Subcutaneous adipose tissue (tissue), 4 donors: Measurements from ENCODE around the gene SMIM24. TPM values are rescaled to one million over a fixed set of nuclear protein-coding genes. Genes with fewer than 3 reads are reported as not detected.

Experiments used
- CTCF ChIP-seq: fragments of 450-650 bp; IDR thresholded peaks from one replicate; pipeline ENCODE4 v1.5.1; 2016; ENCODE audit warnings: low read depth, mild to moderate bottlenecking, control low read depth, antibody characterized with exemption, moderate library complexity
- total RNA-seq, 4 donors: library from RNA; depleted of rRNA; stranded (reverse); fragments of >200 nt; gene quantifications; one replicate each; pipeline ENCODE4 v1.1.0, GENCODE V29; 2016

The SMIM24 gene
- total RNA-seq, 4 donors from 2014 or later: not detected

DNA sequence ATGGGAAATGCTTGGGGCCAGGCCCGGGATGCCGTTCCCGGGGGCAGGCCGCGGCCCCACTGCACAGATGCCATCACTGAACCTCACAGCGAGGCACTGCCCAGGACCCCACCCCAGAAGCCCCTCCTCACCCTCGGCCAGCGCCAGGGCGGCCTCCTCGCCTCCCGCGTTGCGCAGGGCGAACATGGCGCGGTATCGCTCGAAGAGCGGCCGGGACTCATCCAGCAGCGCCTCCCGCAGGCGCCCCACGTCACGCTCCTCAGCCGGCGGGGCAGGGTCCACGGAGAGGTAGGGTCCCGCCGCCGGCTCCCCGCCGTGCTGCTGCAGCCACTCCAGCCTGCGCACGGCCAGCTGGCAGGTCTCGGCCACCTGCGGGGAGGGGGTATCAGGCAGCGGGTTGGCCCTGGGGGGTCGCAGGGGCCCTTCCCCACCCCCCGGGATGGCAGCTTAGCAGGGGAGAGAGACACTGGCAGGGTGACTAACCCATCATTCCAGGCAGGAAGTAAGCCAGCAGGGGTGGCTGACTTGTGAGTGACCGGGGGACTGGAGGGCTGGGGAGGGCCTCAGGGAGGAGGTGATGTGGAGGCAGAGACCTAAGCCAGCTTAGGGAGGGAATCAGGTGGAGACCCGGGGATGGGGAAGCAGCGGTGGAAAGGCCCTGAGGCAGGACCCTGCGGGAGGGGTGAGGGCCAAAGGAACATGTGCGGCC, 12.0 kb upstream of the SMIM24 start:
- no peak for TF ChIP-seq CTCF

DNA sequence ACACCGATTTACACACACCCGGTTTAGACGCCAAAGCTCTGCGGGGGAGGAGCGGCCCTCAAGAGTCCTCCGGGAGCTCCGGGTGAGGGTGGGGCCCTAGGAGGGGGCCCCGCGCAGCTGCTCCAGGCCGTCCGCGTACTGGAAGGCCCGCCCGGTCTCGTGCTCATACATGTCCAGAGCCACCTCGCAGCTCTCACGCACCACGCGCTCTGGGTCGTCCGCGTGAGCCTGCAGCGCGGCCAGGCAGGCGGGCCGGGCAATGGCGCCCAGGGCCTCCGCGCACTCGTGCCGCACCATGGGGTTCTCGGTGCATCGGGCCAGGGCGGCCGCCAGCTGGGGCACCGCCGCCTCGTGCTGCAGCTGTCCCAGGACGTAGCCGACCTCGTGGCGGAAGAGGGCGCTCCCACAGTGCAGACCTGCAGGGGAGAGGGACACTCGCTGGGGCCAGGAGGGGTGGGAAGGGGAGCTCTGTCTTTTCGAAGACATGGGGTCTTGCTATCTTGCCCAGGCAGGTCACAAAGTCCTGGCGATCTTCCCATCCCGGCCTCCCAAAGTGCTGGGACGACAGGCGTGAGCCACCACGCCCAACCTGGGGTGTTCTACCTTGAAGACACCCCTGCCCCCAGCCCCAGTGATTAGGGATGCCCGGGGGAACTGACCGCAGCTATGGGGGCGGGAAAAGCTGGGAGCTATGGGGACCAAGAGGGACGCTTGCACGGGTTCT, 11.2 kb upstream of the SMIM24 start:
- TF ChIP-seq CTCF: no peak

- TF ChIP-seq CTCF: no peak
Measured at GRCh38 chr19:3483226-3483628, 2.9 kb upstream of the SMIM24 start, which contains the start of gene SMIM44. Gene SMIM44, minus strand, starts transcription at chr19:3483441. Its CDS starts 38 bp downstream, at chr19:3483403.

GRCh38 chr19:3482507-3483225, 2.3 kb upstream of the SMIM24 start:
- TF ChIP-seq CTCF: no peak

DNA sequence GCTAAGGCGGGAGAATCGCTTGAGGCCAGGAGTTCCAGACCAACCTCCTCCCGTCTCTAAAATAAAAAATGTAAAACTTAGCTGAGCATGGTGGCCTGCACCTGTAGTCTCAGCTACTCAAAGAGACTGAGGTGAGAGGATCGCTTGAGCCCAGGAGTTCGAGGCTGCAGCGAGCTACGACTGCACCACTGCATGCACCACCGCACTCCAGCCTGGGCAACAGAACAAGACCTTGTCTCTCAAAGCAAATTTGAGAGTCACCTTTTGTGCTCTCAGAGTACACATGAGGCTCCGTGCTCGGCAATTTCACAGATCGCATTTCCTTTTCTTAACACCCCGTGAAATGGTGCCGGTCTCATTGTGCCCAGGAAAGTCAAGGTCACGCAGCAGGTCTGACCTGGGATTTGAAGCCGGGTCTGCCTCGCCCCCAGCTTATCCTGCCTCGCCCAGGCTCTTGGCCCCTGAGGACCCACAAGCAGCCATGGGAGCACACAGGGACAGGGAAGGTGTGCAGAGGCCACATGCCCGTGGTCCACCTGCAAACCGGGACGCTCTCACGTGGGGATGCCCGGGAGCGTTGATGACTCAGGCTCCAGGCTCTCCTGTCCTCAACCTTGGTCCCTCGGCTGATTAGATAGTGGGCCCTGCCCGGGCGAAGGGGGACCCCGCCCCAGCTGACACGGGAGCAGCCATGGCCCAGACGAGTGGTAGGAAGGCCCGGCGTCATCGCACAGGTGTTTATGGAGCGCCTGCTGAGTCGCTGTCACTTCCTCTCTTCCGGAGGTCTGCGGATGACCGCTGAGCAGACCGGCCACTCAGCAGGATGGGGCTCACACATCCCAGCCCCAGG, 1.1 kb upstream of the SMIM24 start:
- no peak for TF ChIP-seq CTCF

DNA sequence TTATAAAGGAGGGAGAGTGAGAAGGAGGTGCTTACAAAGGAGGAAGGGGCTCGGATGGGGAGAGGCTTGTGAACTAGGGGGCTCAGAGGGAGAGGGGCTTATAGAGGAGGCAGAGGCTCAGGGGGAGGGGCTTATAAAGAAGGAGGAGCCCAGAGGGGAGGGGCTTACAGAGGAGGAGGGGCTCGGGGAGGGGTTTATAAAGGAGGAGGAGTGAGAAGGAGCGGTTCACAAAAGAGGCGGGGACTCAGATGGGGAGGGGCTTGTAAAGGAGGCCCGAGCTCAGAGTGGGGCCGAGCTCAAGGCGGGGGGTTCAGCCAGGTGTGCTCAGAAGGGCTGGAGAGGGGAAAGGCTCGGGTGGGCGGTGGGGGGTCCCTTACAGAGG, 500 bp downstream of the SMIM24 start:
- TF ChIP-seq CTCF: no peak
